Right renal pelvis (tissue), 4 donors: ENCODE data around the gene TCEAL3. TPM values are rescaled to one million over a fixed set of nuclear protein-coding genes. Genes with fewer than 3 reads are reported as not detected.
"Not testable (repeated sequence)": the region's sequence is repeated elsewhere in the genome, so short reads cannot be mapped to it uniquely, and the experiment has no call there.

Experiments used
- DNase-seq, 4 donors: peaks; one replicate each; pipeline ENCODE4 v3.0.0-alpha.2; 2013; ENCODE audit warnings: low read depth in 4 of 4, low spot score in 3 of 4, missing footprints in 1 of 4
- polyA plus RNA-seq, 4 donors: library from polyadenylated mRNA; unstranded; fragments of 120-200 nt; gene quantifications; one replicate each; pipeline ENCODE4 v1.2.1, GENCODE V29; 2013; ENCODE audit not compliant: insufficient read length in 4 of 4

TCEAL3 gene
- polyA plus RNA-seq, 4 donors, result 32.5 to 37.2 (median 34.1) TPM

DNA sequence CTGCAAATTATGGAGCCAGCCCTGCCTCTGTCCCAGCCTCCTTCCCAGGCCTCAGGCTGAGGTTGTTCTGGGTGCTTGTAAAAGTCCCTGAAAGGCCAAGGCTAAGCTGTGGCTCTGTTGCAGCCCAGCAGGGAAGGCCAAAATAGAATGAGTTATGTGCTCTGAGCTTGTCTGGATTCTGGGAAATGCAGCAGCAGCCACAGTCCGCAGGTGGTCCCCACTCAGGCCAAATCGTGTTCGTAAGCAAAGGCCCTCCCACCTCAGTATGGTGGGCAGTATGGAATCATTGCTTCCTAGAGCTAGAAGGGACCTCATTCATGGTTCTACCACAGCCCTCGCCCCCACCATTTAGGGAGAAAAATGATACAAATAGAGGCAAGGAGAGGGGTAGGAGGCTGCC, 16.3 kb downstream of the TCEAL3 start:
- no peak for DNase-seq

DNA sequence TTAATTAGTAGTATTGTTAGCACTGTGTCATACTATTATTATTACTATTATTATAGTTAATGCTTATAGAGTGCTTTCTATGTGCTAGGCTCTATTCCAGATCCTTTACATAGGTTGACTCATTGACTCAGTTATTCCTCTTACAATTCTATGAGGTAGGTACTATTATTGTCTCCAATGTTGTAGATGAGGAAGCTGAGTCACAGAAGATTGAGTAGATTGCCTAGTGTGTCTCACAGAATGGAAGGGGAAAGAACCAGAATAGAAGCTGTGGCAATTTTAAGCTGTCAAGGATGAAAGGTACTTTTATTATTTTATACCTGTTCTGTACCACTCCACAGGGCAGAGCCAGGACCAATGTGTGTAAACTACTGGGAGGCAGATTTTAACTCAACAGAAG, 19.1 kb downstream of the TCEAL3 start:
- DNase-seq, result no peak

DNA sequence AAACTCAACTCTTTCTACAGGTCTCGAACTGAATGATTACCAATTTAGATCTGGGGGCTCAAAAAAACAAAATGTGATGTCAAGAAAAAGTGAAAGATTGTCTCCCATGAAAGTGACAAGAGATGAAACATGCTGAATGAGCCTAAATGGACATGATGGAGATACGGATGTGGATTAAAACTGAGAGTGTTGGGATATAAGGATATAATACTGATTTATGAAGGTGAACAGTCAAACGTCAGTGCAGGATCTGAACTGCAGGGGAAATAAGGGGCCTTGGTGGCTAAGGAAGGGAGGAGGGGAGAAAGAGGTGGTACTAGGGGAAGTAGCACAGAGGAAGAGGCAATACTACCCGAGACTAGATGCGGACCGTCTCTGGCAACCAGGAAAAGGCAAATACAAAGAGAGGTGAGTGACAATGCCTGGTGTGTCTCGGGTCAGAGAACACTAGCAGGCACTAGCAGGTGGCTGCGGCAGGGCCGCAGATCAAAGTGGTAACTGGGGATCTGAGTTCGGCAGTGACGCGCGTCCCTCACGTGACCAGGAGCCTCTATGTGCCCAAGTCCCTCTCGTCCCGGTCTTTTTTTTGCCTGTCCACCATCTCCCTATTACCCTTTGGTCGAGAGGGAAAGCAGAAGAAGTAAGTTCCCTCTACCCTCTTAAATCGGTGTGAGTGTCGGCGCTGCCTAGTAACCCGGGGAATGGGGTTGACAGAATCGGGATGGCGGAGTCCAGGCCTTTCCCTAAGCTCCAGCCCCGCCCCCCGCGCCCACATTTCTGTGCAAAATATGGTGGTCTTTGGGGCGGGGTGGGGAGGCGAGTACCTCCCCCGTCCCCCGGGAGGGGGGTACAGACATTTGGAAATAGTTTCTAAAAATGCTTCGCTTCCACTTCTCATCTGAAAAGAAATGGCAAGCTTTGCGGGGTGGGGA, 20.9 kb downstream of the TCEAL3 start, which contains the start of gene TCEAL1:
Gene TCEAL1, plus strand, starts transcription at position 590 of the 932 bp plus-strand sequence. CDS start 942 bp downstream, outside the sequence.
- peak in 1 of 4 donors; percentile 44 for DNase-seq

DNA sequence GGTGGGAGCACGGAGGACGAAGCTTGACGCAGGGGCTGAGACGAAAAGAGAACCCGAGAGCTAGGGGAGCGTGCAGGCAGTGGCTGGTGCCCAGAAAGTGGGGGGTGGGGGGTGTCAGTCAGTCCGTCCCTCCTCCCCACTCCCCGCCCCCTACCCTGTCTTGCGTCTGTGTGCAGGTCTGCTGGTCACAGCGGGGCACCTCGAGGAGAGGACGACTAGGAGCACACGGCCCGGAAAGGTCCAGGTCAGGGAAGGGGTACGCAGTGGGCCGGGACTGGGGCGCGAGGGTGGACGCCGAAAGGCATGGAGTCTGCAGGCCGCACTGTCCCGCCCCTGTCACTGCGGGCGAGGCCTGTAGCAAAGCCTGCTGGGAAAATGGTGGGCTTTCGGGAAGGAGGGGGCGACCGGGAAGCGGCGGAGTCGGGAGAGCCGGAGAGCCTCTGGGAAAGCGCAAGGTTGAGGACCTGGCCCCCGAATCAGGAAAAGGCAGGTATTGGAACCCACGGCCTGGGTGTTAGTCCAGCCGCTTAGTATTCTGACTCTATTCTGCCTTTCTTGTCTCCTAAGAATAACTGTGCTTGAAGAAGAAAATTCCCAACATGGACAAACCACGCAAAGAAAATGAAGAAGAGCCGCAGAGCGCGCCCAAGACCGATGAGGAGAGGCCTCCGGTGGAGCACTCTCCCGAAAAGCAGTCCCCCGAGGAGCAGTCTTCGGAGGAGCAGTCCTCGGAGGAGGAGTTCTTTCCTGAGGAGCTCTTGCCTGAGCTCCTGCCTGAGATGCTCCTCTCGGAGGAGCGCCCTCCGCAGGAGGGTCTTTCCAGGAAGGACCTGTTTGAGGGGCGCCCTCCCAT, 21.8 kb downstream of the TCEAL3 start:
- peak in 2 of 4 donors; percentile 45 to 67 for DNase-seq

DNA sequence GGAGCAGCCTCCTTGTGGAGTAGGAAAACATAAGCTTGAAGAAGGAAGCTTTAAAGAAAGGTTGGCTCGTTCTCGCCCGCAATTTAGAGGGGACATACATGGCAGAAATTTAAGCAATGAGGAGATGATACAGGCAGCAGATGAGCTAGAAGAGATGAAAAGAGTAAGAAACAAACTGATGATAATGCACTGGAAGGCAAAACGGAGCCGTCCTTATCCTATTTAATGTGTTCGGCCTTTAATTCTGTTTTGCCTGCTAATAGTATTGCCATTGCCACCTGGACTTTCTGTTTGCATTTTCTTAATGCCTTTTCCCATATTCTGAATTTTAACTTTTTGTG, 22.4 kb downstream of the TCEAL3 start:
- DNase-seq, result no peak

DNA sequence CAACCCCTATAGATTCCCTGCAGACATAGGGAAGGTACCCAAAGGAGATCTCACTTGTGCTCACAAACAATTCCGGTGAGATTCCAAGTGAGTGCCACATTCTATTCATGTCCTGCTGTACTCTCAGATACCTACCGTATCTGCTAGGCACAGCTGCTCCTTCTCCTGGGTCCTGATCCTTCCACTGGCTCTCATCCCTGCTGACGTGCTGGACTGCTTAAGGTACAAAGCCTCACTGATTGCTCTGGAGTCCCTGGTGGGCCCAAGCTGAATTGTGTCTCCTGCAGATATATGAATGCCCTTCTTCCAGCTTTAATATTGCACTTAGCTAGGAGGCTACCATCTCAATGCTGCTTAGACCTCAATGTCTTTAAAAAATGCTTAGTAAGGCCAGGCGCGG, 23.4 kb downstream of the TCEAL3 start:
- no peak for DNase-seq

DNA sequence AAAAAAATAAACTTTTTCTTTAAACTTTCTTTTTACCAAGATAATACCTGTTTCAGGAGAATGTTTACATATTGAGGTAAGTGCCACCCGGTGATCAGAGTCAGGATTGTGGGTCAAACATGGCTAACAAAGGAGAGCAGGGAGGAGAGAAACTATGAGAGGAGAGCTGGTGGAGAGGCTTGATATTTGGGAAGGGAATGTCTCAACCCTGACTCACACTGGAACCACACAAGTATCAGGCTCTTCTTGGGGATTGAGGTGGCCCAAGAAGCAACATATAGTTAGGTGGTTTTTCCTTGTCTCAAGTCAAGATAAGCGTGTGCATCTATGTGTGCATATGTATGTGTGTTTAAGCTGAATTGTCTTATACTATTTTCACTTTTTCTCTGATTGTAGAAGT, 27.7 kb downstream of the TCEAL3 start:
- DNase-seq, result no peak

DNA sequence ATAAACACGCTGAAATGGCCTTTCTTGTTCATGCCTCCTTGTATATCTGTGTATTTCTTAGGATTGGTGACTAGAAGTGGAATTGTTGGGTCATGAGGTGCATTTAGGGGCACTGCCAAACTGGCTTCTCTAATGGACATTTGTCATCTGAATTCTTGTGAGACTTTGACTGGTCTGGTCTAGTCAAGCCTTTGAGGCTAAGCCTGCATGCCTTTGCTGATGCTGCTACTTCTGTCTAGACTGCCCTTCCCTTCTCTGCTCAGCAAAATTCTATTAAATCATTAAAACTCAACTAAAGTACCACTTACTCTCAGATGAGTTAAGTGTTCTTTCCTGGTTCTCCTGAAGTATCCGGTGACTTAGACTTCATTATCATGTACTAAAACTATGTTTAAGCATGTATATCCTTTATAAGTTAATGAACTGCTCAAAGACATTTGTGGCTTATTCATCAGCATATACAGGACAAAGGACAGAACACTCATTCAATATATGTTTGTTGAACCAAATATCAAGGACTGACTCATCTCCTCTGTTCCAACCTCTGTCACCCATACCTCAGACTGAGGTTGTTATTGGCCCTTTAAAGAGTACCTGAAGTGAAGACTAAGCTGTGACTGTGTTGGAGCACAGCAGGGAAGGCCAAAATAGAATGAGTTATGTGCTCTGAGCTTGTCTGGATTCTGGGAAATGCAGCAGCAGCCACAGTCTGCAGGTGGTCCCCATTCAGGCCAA, 30.0 kb downstream of the TCEAL3 start:
- no peak for DNase-seq

DNA sequence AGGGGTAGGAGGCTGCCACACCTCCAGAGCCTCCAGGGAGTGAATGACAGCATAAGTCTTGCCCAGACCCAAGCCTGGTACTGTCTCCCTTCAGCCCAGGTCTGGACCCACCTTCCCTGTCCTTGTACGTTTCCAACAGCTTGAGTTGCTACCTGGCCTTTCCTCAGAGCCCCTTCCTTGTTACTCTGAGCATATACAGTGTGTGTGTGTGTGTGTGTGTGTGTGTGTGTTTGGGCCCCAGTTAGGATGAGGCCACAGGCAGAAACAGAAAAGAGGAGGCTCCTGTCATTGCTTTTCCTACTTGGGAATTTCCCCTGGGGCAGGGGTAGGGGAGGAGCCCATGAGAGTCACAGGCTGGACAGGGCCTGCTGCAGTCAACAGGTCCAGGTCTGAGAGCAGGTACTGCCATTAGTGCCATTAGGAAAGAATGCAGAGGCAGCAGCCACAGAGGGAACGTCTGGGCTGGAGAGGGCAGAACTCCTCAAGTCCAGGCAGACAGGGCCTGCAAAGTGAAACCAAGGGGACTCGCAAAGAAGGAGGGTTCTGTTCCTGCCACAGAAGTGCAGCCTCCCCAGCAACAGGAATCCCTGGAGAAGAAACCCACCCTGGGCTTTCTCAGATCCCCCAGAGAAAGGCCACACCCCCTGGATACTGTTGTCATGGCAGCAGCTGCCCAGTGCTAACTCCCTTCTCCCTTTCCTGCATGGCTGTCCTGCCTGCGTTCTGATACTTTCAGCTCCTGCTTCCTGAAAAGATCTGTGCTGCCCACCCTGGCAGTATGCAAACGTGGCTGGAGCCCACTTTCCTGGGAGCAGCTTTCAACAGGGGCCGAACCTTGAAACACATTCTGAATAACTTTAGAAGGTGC, 30.9 kb downstream of the TCEAL3 start:
- peak in 2 of 4 donors; percentile 18 to 22 for DNase-seq

DNA sequence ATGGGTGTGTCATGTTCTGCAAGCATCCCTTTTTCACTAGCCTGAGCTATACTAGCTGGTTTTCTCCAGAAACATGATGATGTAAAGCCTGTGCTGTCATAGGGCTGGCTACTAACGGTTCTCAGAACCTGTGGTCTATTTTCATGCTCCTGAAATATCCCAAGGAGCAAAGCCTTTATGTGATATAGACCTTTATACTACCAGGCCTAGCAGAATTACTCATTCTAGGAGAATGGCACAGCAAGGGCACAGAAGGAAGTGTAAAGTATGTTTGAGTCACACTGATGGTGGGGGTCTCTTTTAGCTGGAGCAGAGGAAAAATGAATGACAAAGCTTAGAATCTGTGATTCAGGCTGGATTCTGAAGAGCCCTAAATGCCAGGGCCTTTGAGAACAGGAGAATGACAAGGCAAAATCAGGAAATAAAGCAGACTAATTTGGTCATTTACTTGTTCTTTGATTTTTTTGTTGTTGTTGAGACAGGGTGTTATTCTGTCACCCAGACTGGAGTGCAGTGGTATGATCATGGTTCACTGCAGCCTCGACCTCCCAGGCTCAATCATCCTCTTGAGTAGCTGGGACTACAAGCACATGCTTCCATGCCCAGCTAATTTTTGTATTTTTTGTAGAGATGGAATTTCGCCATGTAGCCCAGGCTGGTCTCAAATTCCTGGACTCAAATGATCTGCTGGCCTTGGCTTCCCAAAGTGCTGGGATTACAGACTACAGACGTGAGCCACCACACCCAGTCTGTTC, 32.8 kb downstream of the TCEAL3 start:
- no peak for DNase-seq

DNA sequence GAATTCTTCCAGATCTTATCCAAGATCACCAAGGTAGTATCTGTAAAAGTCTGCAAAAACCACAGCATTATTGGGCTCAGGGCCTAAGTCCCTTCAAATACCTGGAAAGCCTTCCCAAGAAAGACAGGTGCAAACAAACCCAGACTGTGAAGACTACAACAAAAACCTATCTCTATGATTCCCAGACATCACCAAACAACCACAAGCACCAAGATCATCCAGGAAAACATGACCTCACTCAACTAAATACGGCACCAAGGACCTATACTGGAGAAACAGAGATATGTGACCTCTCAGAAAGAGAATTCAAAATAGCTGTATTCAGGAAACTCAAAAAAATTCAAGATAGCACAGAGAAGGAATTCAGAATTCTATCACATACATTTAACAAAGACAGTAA, 36.4 kb downstream of the TCEAL3 start:
- no peak for DNase-seq

DNA sequence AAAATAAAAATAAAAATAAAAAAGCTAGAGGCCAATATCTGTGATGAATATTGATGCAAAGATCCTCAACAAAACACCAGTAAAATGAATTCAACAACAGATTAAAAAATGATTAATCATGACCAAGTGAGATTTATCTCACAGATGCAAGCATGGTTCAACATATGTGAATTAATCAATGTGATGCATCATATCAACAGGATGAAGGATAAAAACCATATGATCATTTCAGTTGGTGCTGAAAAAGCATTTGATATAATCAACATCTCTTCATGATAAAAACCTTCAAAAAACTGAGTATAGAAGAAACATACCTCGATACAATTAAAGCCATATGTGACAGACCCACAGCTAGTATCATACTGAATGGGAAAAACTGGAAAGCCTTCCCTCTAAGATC, 39.9 kb downstream of the TCEAL3 start:
- DNase-seq, result no peak

DNA sequence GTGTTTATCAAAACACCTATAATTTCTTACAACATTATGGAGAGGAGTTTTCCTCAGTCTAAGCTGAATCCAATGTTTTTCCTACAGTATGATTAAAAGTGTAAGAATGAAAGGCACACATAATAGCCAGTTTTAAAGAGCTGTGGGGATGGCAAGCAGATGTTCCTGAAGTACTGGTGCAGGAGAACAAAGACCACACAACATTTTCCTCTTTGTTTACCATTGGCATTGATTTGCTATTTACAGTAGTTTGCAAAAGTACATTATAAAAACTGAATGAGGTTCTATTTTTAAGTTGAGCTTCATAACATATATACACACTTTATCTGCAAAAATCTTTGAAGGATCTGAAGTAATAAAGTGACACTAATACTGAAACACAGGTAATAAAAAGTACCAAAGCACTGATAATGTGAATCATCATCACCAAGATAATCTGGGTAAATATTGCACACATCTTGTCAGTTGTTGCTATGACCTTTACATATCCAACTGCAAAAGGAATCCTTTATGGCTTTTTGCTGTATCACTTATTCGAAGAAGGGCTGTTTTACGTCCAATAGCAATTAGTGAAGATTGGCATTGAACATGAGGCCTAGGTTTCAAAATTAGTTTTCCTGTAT, 43.5 kb downstream of the TCEAL3 start:
- no peak for DNase-seq

DNA sequence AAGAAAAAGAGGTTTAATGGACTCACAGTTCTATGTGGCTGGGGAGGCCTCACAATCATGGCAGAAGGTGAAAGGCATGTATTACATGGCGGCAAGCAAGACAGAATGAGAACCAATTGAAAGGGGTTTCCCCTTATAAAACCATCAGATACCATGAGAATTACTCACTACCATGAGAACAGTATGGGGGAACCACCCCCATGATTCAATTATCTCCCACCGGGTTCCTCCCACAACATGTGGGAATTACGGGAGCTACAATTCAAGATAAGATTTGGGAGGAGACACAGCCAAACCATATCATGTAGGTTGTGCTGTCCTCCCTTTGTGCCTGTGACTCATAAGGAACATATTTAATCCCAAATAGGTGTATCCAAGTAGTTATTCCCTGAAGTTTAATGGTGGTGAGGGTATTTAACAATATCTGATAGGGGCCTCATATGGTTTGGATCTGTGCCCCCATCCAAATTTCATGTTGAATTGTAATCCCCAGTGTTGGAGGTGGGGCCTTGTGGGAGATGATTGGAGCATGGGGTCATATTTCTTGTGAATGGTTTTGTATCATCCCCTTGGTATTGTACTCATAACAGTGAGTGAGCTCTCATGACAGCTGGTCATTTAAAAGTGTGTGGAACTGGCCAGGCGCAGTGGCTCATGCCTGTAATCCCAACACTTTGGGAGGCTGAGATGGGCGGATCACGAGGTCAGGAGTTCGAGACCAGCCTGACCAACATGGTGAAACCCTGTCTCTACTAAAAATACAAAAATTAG, 47.7 kb downstream of the TCEAL3 start:
- DNase-seq, result not testable (repeated sequence)

DNA sequence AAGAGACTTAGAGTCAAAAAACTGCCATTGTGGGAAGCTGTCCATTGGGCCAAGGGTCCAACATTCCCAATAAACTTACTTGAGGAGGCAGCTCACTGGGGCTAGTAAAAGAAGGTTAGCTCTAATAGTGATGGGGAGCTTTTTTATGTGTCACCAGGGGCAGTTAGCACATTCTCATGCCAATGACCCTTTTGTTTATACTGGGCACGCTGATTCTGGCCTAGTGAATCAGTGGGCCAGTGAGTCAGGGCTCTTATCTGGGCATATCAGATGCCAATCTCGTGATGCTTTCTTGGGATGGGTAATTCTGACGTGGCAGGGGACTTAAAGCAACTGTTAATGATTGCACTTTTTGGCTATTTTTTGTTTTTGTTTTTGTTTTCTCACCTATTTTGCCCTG, 48.9 kb downstream of the TCEAL3 start:
- no peak for DNase-seq

DNA sequence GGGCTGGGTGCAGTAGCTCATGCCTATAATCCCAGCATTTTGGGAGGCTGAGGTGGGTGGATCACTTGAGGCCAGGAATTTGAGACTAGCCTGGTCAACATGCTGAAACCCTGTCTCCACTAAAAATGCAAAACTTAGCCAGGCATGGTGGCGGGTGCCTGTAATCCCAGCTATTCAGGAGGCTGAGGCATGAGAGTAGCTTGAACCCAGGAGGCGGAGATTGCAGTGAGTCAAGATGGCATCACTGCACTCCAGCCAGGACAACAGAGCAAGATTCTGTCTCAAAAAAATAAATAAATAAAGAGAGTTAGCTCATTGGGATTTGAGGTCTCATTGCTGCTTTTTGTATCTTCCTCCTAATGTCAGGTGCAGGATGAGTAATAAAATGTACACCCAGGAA, 49.3 kb downstream of the TCEAL3 start:
- not testable (repeated sequence) for DNase-seq

DNA sequence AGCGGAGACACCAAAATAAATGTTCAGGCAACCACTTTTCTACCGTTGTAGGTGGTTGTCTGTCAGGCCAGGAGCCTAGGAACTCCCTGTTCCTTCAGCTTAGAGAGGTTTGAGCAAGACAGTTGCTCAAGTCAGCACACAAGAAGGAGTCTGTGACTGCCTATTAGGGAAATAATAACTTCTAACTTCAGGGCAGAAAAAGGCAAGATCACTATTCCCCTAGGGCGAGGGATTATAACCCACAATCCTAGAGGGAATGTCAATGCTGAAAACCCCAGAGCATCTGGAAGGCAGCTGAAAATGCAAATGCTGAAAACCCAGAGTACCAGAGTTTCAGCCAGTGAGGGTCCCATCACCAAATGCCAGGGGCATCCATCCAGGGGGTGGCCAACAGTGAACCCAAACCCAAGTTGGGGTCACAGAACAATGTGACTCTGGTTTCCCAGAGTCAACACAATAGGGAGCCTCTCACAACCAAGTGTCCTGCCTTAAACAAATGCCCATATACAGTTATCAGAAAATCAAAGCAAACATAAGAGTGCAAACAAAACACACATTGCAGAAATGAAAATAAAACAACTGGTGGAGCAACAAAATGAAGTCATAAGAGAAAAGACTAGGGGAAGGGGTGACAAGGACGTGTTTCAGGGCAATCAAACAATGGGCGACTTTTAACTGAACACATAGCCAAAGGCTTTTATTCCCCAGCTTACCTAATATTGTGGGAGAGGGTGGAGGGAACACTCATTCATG, 51.1 kb downstream of the TCEAL3 start:
- no peak for DNase-seq
